Measurements from ENCODE around the gene DNAH17.
A peak's percentile ranks its signal among the peaks of the same experiment; 100 is the strongest.

Gene DNAH17

DNA sequence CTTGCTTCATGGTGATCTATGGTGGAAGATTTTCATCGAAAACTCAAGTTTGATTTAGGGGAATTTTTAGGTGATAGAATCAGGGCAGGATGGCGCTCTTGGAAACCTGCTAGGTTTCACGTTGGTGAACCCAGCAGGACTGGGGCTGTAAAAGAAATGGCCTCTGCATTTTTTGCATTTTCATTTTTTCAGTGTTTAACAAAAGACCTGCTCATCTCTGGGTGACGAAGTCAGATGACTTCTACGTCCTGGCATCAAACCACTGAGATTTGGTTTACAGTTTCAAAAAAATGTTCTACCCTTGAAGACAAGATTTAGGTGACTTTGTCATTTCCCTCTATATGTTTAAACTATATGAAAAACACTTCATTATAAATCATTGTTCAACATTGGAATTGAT is 196.8 kb downstream of the DNAH17 start:
- ChIA-PET POLR2A (ENCODE audit: low non-redundant PET) (no interaction called here), CTCF (interaction anchor here (1.1 kb wide), 1 partner anchor 42 kb away, joined by 3 read pairs; no protein-coding TSS in a partner anchor)
- no peak overlapping the region for H3K27ac ChIP-seq
- TF ChIP-seq, protein P1, sequence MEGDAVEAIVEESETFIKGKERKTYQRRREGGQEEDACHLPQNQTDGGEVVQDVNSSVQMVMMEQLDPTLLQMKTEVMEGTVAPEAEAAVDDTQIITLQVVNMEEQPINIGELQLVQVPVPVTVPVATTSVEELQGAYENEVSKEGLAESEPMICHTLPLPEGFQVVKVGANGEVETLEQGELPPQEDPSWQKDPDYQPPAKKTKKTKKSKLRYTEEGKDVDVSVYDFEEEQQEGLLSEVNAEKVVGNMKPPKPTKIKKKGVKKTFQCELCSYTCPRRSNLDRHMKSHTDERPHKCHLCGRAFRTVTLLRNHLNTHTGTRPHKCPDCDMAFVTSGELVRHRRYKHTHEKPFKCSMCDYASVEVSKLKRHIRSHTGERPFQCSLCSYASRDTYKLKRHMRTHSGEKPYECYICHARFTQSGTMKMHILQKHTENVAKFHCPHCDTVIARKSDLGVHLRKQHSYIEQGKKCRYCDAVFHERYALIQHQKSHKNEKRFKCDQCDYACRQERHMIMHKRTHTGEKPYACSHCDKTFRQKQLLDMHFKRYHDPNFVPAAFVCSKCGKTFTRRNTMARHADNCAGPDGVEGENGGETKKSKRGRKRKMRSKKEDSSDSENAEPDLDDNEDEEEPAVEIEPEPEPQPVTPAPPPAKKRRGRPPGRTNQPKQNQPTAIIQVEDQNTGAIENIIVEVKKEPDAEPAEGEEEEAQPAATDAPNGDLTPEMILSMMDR (conservative IDR thresholded peaks at IDR 0.05; ENCODE audit: low read depth): no peak
- DNase-seq (ENCODE audit: low spot score): no peak

DNA sequence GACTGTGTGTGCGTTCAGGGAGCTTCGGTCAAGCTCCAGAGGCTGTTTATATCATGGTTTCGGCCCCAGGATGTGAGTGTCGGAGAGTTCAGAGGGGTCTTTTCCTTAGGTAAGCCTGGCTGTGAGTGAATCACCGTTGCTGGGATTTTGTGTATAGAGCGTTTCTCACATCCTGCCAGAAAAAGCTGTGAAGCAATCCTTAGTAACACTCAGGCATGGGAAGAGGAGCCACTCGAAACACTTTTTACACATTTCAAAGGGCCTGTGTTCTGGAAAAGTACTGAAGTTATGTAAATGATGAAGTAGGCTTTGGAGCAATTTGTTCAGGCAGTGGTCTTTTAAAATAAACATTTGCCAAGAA is 198.1 kb downstream of the DNAH17 start:
- POLR2A ChIA-PET (ENCODE audit: low non-redundant PET): interaction anchor here (0.7 kb wide), 1 partner anchor 223 kb away, joined by 4 read pairs; no protein-coding TSS in a partner anchor
- TF ChIP-seq, protein P1 (conservative IDR thresholded peaks at IDR 0.05; ENCODE audit: low read depth): no peak
- peak; percentile 62 for DNase-seq (ENCODE audit: low spot score)
- H3K27ac ChIP-seq: peak overlapping the region; percentile 86
- CTCF ChIA-PET: interaction anchor here (1.1 to 1.3 kb wide), 2 partner anchors 43 to 329 kb away, joined by 3 read pairs; no protein-coding TSS in a partner anchor

DNA sequence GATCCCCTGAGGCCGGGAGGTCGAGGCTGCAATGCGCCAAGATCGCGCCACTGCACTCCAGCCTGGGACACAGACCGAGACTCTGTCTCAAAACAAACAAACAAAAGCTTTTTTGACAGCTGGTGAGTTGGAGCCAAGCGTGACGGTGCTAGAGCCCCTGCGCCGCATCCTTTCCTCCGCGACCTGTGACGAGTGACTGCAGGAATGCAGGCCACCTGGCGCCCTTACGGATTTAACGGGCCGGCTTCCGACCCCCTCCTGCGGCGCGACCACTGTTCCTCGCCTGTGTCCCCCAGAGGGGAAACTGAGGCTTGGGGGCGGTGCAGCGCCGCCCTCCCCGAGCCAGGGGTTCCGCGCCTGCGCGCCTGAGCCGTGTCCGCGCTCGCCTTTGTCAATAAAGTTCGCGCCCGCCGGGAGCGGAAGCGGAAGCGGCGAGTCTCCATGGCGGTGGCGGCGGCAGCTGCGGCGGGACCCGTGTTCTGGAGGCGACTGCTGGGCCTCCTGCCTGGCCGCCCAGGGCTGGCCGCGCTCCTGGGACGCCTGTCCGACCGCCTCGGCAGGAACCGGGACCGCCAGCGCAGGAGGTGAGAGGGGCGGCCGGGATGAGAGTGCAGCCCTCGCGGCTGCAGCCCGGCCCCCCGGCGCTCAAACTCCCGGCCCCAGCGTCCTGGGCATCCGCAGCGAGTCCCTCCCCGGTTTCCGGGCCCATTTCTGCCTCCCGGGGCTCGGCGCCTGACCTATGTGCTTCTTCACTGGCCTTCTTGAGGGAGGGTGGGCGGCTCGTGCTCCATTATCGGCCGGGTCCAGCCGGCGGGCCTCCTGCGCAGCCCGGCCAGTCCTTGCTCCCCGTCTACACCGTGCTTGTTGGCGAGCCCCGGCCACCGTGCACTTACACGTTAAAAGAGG is 198.7 kb downstream of the DNAH17 start, which contains the start of gene PGS1:
TSS of gene PGS1 (plus strand) at position 425 of the 906 bp plus-strand sequence. CDS start at position 442, 17 bp downstream.
- TF ChIP-seq, protein P1 (conservative IDR thresholded peaks at IDR 0.05; ENCODE audit: low read depth): no peak
- peak; percentile 68 for DNase-seq (ENCODE audit: low spot score)
- ChIA-PET POLR2A (ENCODE audit: low non-redundant PET) (interaction anchor here (0.6 kb wide), 1 partner anchor 169 kb away, joined by 11 read pairs; no protein-coding TSS in a partner anchor), CTCF (interaction anchor here (0.7 to 1.3 kb wide), 2 partner anchors 269 to 330 kb away, joined by 3 read pairs; no protein-coding TSS in a partner anchor)
- H3K27ac ChIP-seq: peak within 1 kb of the TSS; percentile 86

DNA sequence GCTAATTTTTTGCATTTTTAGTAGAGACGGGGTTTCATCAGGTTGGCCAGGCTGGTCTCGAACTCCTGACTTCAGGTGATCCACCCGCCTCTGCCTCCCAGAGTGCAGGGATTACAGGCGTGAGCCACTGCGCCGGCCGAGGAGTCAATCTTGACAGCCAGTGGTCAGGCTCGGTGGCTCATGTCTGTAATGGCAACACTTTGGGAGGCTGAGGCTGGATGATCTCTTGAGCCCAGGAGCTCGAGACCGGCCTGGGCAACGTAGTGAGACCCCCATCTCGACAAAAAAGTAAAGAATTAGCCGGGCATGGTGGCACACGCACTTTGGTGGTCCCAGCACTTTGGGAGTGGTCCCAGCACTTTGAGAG is 199.4 kb downstream of the DNAH17 start:
- ChIA-PET CTCF (interaction anchor here (0.7 kb wide), 2 partner anchors 17 to 269 kb away, joined by 3 to 5 read pairs; no protein-coding TSS in a partner anchor), POLR2A (ENCODE audit: low non-redundant PET) (interaction anchor here (0.6 kb wide), 1 partner anchor 168 kb away, joined by 11 read pairs; no protein-coding TSS in a partner anchor)

DNA sequence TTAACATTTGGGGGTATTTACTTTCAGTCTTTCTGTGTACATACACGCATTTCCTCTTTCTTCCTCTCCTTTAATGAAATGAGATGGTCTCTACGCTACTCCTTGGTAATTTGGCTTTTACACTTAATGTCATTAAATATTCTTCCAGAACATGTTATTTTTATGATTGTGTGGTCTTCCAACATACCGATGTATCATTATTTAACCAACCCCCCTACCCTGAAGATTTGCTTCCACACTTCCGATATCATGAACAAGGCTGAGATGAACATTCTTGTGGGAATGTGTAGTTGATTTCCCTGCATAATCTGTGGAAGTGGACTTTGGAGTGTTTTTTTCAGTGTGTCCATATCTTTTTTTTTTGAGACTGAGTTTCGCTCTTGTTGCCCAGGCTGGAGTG is 201.0 kb downstream of the DNAH17 start:
- DNase-seq (ENCODE audit: low spot score): no peak
- TF ChIP-seq, protein P1 (conservative IDR thresholded peaks at IDR 0.05; ENCODE audit: low read depth): no peak
- ChIA-PET CTCF (interaction anchor here (0.5 to 0.7 kb wide), 2 partner anchors 11 to 58 kb away, joined by 3 read pairs; no protein-coding TSS in a partner anchor), POLR2A (ENCODE audit: low non-redundant PET) (no interaction called here)
- H3K27ac ChIP-seq: peak overlapping the region; percentile 15; the same call in 1 of the 2 replicates

More for the DNA sequence above, 199.4 kb downstream of the DNAH17 start:
- TF ChIP-seq, protein P1 (conservative IDR thresholded peaks at IDR 0.05; ENCODE audit: low read depth): no peak
- H3K27ac ChIP-seq: peak overlapping the region; percentile 86
- DNase-seq (ENCODE audit: low spot score): no peak

DNA sequence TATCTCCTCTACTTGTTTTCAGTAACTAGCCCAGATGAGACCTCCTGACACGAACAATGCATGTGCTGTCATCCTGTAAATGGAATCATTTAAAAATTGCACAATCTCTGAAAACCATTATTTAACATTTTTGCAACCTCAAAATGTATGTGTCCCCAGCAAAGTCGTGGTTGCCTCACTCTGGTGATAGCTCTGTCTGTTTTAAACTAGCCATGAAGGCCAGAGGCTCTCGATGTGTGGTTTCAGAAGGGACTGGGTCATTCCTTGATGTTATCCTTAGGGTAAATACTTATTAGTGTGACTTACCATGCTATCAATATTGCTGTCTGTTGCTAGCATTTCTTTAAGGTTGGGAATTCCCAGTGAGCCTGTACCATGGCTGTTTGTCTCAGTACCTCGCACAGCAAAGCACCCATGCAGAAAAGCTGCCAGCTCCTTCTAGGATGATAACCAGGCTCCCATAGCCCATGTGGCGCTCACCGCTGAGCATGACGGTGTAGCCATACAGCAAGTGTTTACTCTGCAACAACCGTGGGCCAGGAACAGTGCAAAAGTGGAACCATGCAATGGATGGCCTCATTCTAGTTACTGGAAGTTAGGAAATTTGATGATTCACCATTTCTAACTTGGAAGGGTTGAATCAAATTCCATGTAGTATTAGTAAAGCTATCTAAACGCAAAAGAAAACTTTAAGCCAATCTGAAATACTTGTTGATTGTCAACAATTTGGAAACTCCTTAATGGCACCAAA is 201.6 kb downstream of the DNAH17 start:
- peak overlapping the region; percentile 71 for H3K27ac ChIP-seq
- TF ChIP-seq, protein P1 (conservative IDR thresholded peaks at IDR 0.05; ENCODE audit: low read depth): no peak

More for the DNA sequence above, 201.6 kb downstream of the DNAH17 start:
- POLR2A ChIA-PET (ENCODE audit: low non-redundant PET): no interaction called here
- DNase-seq (ENCODE audit: low spot score): peak; percentile 78
- CTCF ChIA-PET: interaction anchor here (0.5 to 1.8 kb wide), 3 partner anchors 10 to 57 kb away, joined by 3 to 6 read pairs (median 3); no protein-coding TSS in a partner anchor
